Measurements from ENCODE around the gene SMC1B. TPM values are rescaled to one million over a fixed set of nuclear protein-coding genes. Genes with fewer than 3 reads are reported as not detected.

SMC1B gene
- total and polyA plus RNA-seq, 2 of the 8 experiments (the other 6 are each of a cell fraction or from before 2014, with no cell fraction given), result 0.02 TPM; not detected in 1

- Histone ChIP-seq H2AFZ (ENCODE audit: low read length) (no peak overlapping the region), H3K4me1 (replicated peaks in 1 of 4; ENCODE audit: control insufficient read depth in 3 of 4, insufficient read depth in 4 of 4, low read length in 3 of 4) (no peaks in the 10 kb centered on the region), H3K36me3 (ENCODE audit: control insufficient read depth in 2 of 4, insufficient read depth in 4 of 4, low read length in 3 of 4) (no peaks in the 10 kb centered on the region), H3K79me1 (ENCODE audit: low read depth, low read length) (no peaks in the 10 kb centered on the region), H4K91ac (replicated peaks; ENCODE audit: insufficient read length, low read length) (no peak overlapping the region), H3K18ac (ENCODE audit: extremely low read depth, low read length) (no peak overlapping the region), H3K56ac (replicated peaks; ENCODE audit: insufficient read length, low read depth, low read length) (no peak overlapping the region), H3K4ac (replicated peaks; ENCODE audit: insufficient read length, low read depth, low read length) (no peak overlapping the region), H3K79me2 (ENCODE audit: control insufficient read depth in 1 of 2, insufficient read depth in 2 of 2, low read length in 2 of 2) (no peaks in the 10 kb centered on the region), H3K23me2 (ENCODE audit: low read depth, low read length) (no peaks in the 10 kb centered on the region), H3K23ac (ENCODE audit: insufficient read length) (no peak overlapping the region), H2BK5ac (ENCODE audit: low read depth, low read length) (no peak overlapping the region), H2BK12ac (ENCODE audit: low read depth, low read length) (no peak overlapping the region), H3K9me3 (ENCODE audit: insufficient read depth in 2 of 2, low read depth in 1 of 2, low read length in 1 of 2) (no peaks in the 10 kb centered on the region), H2BK120ac (replicated peaks; ENCODE audit: low read depth, low read length) (no peak overlapping the region), H2BK15ac (ENCODE audit: low read length) (no peak overlapping the region), H3K27me3 (replicated peaks in 1 of 4; ENCODE audit: control insufficient read depth in 3 of 4, extremely low read depth in 1 of 4, insufficient read depth in 3 of 4, low read length in 3 of 4) (no peaks in the 10 kb centered on the region), H4K20me1 (replicated peaks in 1 of 2; ENCODE audit: control insufficient read depth in 1 of 2, insufficient read depth in 2 of 2, low read length in 2 of 2) (peaks cover 0 to 1% of the 10 kb centered on the region in 2 experiments), H4K8ac (ENCODE audit: extremely low read depth, insufficient read depth, low read length) (no peak overlapping the region), H3K4me2 (ENCODE audit: insufficient read depth in 1 of 2, low read depth in 2 of 2, low read length in 2 of 2) (no peak overlapping the region), H3K9ac (replicated peaks in 1 of 4; ENCODE audit: extremely low read depth in 1 of 4, low read depth in 3 of 4, low read length in 3 of 4) (no peak overlapping the region), H3K4me3 (ENCODE audit: extremely low read depth in 1 of 4, insufficient read depth in 2 of 4, low read depth in 3 of 4, low read length in 4 of 4) (no peak overlapping the region), H4K5ac (ENCODE audit: insufficient read length, low read depth, low read length) (no peak overlapping the region), H3K27ac (ENCODE audit: low read depth, low read length) (no peak overlapping the region), H2BK20ac (ENCODE audit: low read length) (no peak overlapping the region), H3K14ac (ENCODE audit: insufficient read length) (no peak overlapping the region), H2AK5ac (ENCODE audit: low read depth, low read length) (no peak overlapping the region)
- FAIRE-seq, result no peak
- ChIA-PET CTCF (ENCODE audit: partially characterized antibody) (interaction anchor here (1.0 to 3.8 kb wide), 5 partner anchors 9 to 87 kb away, joined by 3 to 18 read pairs (median 3); no protein-coding TSS in a partner anchor), POLR2A (ENCODE audit: partially characterized antibody) (no interaction called here)
- DNase-seq (ENCODE audit: low read depth in 1 of 2, low spot score in 2 of 2), result no peak
- 79% methylated on average over 12 of the region's 12 CpGs; no CpG with 5 or more reads in 1 of the 2 experiments for WGBS, 2 experiments (ENCODE audit: extremely low coverage in 1 of 2, insufficient coverage in 1 of 2, insufficient read length in 1 of 2, insufficient replicate concordance in 2 of 2, low coverage in 1 of 2, low lambda C conversion rate in 2 of 2, missing lambda C conversion rate in 1 of 2)
- no peak for TF ChIP-seq EGR1 (IDR thresholded peaks at IDR 0.05; ENCODE audit: borderline replicate concordance, low read depth, low read length)
- TF ChIP-seq ASH2L (IDR thresholded peaks at IDR 0.05; ENCODE audit: low read length), result no peak
- no peak for TF ChIP-seq CHD1 (IDR thresholded peaks at IDR 0.05; ENCODE audit: low read depth, low read length)
- TF ChIP-seq TEAD4 (IDR thresholded peaks at IDR 0.05; ENCODE audit: low read depth, low read length), result no peak
- no peak for TF ChIP-seq CTCF (IDR thresholded peaks at IDR 0.05; ENCODE audit: control extremely low read depth in 1 of 3, insufficient read depth in 1 of 3, low read depth in 1 of 3, low read length in 3 of 3)
- no peak for TF ChIP-seq RXRA (IDR thresholded peaks at IDR 0.05; ENCODE audit: insufficient read depth, low read depth, low read length)
- no peak for TF ChIP-seq CTBP2 (IDR thresholded peaks at IDR 0.05; ENCODE audit: borderline replicate concordance, insufficient read depth, insufficient read length, low read length)
- TF ChIP-seq FOSL1 (IDR thresholded peaks at IDR 0.05; ENCODE audit: insufficient read depth, low read depth, low read length), result no peak
- no peak for TF ChIP-seq EP300 (IDR thresholded peaks at IDR 0.05; ENCODE audit: borderline replicate concordance in 1 of 2, low read depth in 2 of 2, low read length in 2 of 2)
- TF ChIP-seq KDM5A (IDR thresholded peaks at IDR 0.05; ENCODE audit: low read length), result no peak
Measured at GRCh38 chr22:45450921-45451651, 37.7 kb upstream of the SMC1B start.
